GM23338 (cell line): Measurements from ENCODE around the gene MEGF9. TPM values are rescaled to one million over a fixed set of nuclear protein-coding genes. Genes with fewer than 3 reads are reported as not detected.

Experiments
- ATAC-seq: fragments of 200-7000 bp; cut with Tn5 transposase; 3 replicates; pipeline ENCODE4 v1.9.1; 2020
- DNase-seq: peaks from one replicate; pipeline ENCODE4 v3.0.0-alpha.2; 2015; ENCODE audit warnings: low spot score
- H2AFZ ChIP-seq: fragments of 200-600 bp; sonication (generic); 2 replicates; pipeline ENCODE4 v1.8.0; 2016; ENCODE audit warnings: antibody characterized with exemption, mild to moderate bottlenecking, moderate library complexity
- H3F3A ChIP-seq: fragments of 200-600 bp; sonication (generic); replicated peaks from 2 replicates; pipeline ENCODE4 v1.8.0; 2017; ENCODE audit warnings: antibody characterized with exemption, mixed run types, low read depth
- H3K27ac ChIP-seq: fragments of 200-600 bp; sonication (generic); 2 replicates; pipeline ENCODE4 v1.6.1; 2016; ENCODE audit warnings: low read depth
- H3K27me3 ChIP-seq: fragments of 200-600 bp; sonication (generic); 2 replicates; pipeline ENCODE4 v1.8.0; 2016; ENCODE audit warnings: mild to moderate bottlenecking, mixed run types, moderate library complexity; ENCODE audit not compliant: insufficient read depth
- H3K36me3 ChIP-seq: fragments of 200-600 bp; sonication (generic); 2 replicates; pipeline ENCODE4 v1.8.0; 2016; ENCODE audit warnings: mild to moderate bottlenecking; ENCODE audit not compliant: insufficient read depth
- H3K4me1 ChIP-seq: fragments of 200-600 bp; sonication (generic); 2 replicates; pipeline ENCODE4 v1.8.0; 2016; ENCODE audit warnings: mild to moderate bottlenecking, moderate library complexity; ENCODE audit not compliant: insufficient read depth
- H3K4me2 ChIP-seq: fragments of 200-600 bp; sonication (generic); 2 replicates; pipeline ENCODE4 v1.7.1; 2017; ENCODE audit warnings: mixed run types
- H3K4me3 ChIP-seq: fragments of 200-600 bp; sonication (generic); 2 replicates; pipeline ENCODE4 v1.6.1; 2016; ENCODE audit warnings: mixed run types
- H3K79me2 ChIP-seq: fragments of 200-600 bp; sonication (generic); replicated peaks from 2 replicates; pipeline ENCODE4 v1.8.0; 2017; ENCODE audit warnings: mild to moderate bottlenecking; ENCODE audit not compliant: insufficient read depth
- H3K9me2 ChIP-seq: fragments of 200-600 bp; sonication (generic); 2 replicates; pipeline ENCODE4 v1.8.0; 2017; ENCODE audit not compliant: insufficient read depth
- H4K20me1 ChIP-seq: fragments of 200-600 bp; sonication (generic); replicated peaks from 2 replicates; pipeline ENCODE4 v1.8.0; 2017; ENCODE audit warnings: mild to moderate bottlenecking; ENCODE audit not compliant: insufficient read depth
- H3K27ac Mint-ChIP-seq: 2 replicates; pipeline ENCODE4 v1.8.0; 2020; ENCODE audit warnings: inconsistent platforms, mild to moderate bottlenecking, moderate library complexity, mixed read lengths
- H3K27me3 Mint-ChIP-seq: 3 replicates; pipeline ENCODE4 v1.8.0; 2022; ENCODE audit warnings: low read depth, mild to moderate bottlenecking, moderate library complexity, mixed read lengths, inconsistent platforms; ENCODE audit not compliant: insufficient read depth, poor library complexity
- H3K36me3 Mint-ChIP-seq: 3 replicates; pipeline ENCODE4 v1.8.0; 2021; ENCODE audit warnings: low read depth, mild to moderate bottlenecking, inconsistent platforms, moderate library complexity, mixed read lengths
- H3K4me1 Mint-ChIP-seq: 3 replicates; pipeline ENCODE4 v1.8.0; 2020; ENCODE audit warnings: mild to moderate bottlenecking, inconsistent platforms, mixed read lengths
- H3K4me3 Mint-ChIP-seq: 3 replicates; pipeline ENCODE4 v1.8.0; 2021; ENCODE audit warnings: moderate library complexity, mild to moderate bottlenecking, inconsistent platforms, mixed read lengths
- H3K9me3 Mint-ChIP-seq: 3 replicates; pipeline ENCODE4 v1.8.0; 2020; ENCODE audit warnings: moderate library complexity, mild to moderate bottlenecking, inconsistent platforms, mixed read lengths
- CREB1 ChIP-seq: fragments of 250-450 bp; sonication (Bioruptor Pico); IDR thresholded peaks from 2 replicates; pipeline ENCODE4 v1.5.0; 2020; ENCODE audit warnings: low read depth, mild to moderate bottlenecking, moderate library complexity
- ETS1 ChIP-seq: IDR thresholded peaks from 2 replicates; pipeline ENCODE4 v1.6.1; 2016; ENCODE audit warnings: antibody characterized with exemption
- EZH2 ChIP-seq: fragments of 200-600 bp; sonication (generic); IDR thresholded peaks from one replicate; pipeline ENCODE4 v1.8.0; 2017; ENCODE audit warnings: antibody characterized with exemption, mild to moderate bottlenecking, low read depth; ENCODE audit not compliant: unreplicated experiment
- EZH2phosphoT487 ChIP-seq: fragments of 200-600 bp; sonication (generic); IDR thresholded peaks from one replicate; pipeline ENCODE4 v1.8.1; 2018; ENCODE audit warnings: antibody characterized with exemption; ENCODE audit not compliant: unreplicated experiment
- NANOG ChIP-seq: IDR thresholded peaks from 2 replicates; pipeline ENCODE4 v1.6.1; 2016; ENCODE audit warnings: antibody characterized with exemption, borderline replicate concordance
- POLR2AphosphoS5 ChIP-seq: IDR thresholded peaks from 2 replicates; pipeline ENCODE4 v1.6.1; 2016; ENCODE audit warnings: antibody characterized with exemption, low read depth
- REST ChIP-seq: IDR thresholded peaks from one replicate; pipeline ENCODE4 v1.6.1; 2018; ENCODE audit warnings: antibody characterized with exemption; ENCODE audit not compliant: unreplicated experiment
- ZNF114 ChIP-seq: fragments of 250-450 bp; sonication (Bioruptor Pico); IDR thresholded peaks from 2 replicates; pipeline ENCODE4 v1.5.0; 2020; ENCODE audit warnings: mild to moderate bottlenecking, moderate library complexity
- polyA plus RNA-seq: library from polyadenylated mRNA; unstranded; fragments of >200 nt; fragmentation: Nextera tagmentation; extraction: Ambion mirVana; gene quantifications from 2 replicates; pipeline ENCODE4 v1.2.1, GENCODE V29; 2016
- total RNA-seq: library from RNA; depleted of rRNA; stranded (reverse); fragments of >200 nt; shearing (Covaris generic); gene quantifications from 2 replicates; pipeline ENCODE4 v1.2.3, GENCODE V29; 2014

Gene MEGF9
- total and polyA plus RNA-seq, 2 experiments from 2014 or later, result 0.87 to 1.6 TPM

GRCh38 chr9:120716483-120716882, 2.2 kb upstream of the MEGF9 start (continued):
- TF ChIP-seq REST (no peak), ETS1 (no peak), CREB1 (no peak), EZH2phosphoT487 (no peak), POLR2AphosphoS5 (no peak)

GRCh38 chr9:120715389-120715924, 1.2 kb upstream of the MEGF9 start:
- DNase-seq (peak; percentile 78), ATAC-seq (peak; percentile 40)
- Mint-ChIP-seq H3K4me3 (peak overlapping the region; percentile 82), H3K27ac (no peak overlapping the region), H3K4me1 (peaks cover 20% of the 10 kb centered on the region), H3K36me3 (no peaks in the 10 kb centered on the region), H3K27me3 (peaks cover 24% of the 10 kb centered on the region), H3K9me3 (no peaks in the 10 kb centered on the region)
- H3K27ac ChIP-seq, result no peak overlapping the region
- H3K36me3 ChIP-seq, result no peaks in the 10 kb centered on the region
- no peak for TF ChIP-seq EZH2
- TF ChIP-seq EZH2phosphoT487, result no peak
- TF ChIP-seq ZNF114 (CRISPR knock-in tag), result no peak
- TF ChIP-seq NANOG, result no peak
- H3K9me2 ChIP-seq, result no peaks in the 10 kb centered on the region
- peak overlapping the region; percentile 84 for H3K4me3 ChIP-seq
- no peaks in the 10 kb centered on the region for H3K79me2 ChIP-seq
- H3K4me1 ChIP-seq, result peaks cover 10% of the 10 kb centered on the region
- H4K20me1 ChIP-seq, result peaks cover 9% of the 10 kb centered on the region
- H2AFZ ChIP-seq, result peak overlapping the region; percentile 99
- H3F3A ChIP-seq, result 0 out of 2 replicates have a peak, but pooled peaks cover 4% of the 10 kb centered on the region
- H3K27me3 ChIP-seq, result peaks cover 29% of the 10 kb centered on the region
- H3K4me2 ChIP-seq, result peak overlapping the region; percentile 91

- Mint-ChIP-seq H3K27me3 (peaks cover 24% of the 10 kb centered on the region), H3K4me1 (peaks cover 20% of the 10 kb centered on the region), H3K4me3 (peak overlapping the region; percentile 82), H3K9me3 (no peaks in the 10 kb centered on the region), H3K27ac (peak overlapping the region; percentile 39; the same call in 1 of the 2 replicates), H3K36me3 (no peaks in the 10 kb centered on the region)
- H3F3A ChIP-seq, result 0 out of 2 replicates have a peak, but pooled peaks cover 4% of the 10 kb centered on the region
- H3K4me2 ChIP-seq, result peak overlapping the region; percentile 91
- DNase-seq, result no peak
- no peaks in the 10 kb centered on the region for H3K9me2 ChIP-seq
- H3K27me3 ChIP-seq, result peaks cover 29% of the 10 kb centered on the region
- H3K36me3 ChIP-seq, result no peaks in the 10 kb centered on the region
- TF ChIP-seq CREB1, result no peak
- no peak overlapping the region for H3K27ac ChIP-seq
- peaks cover 10% of the 10 kb centered on the region for H3K4me1 ChIP-seq
- no peaks in the 10 kb centered on the region for H3K79me2 ChIP-seq
- ATAC-seq, result peak; percentile 49
- peak overlapping the region; percentile 84 for H3K4me3 ChIP-seq
- H2AFZ ChIP-seq, result peak overlapping the region; percentile 99
- peaks cover 9% of the 10 kb centered on the region for H4K20me1 ChIP-seq
Observed at GRCh38 chr9:120714846-120715388, 647 bp upstream of the MEGF9 start.
